ENCODE results near the gene CEP135. TPM values are rescaled to one million over a fixed set of nuclear protein-coding genes. Genes with fewer than 3 reads are reported as not detected.

CEP135 gene
- total and polyA plus RNA-seq, 2 donors (not counting 3 experiments of a cell fraction or from before 2014, with no cell fraction given) = 2.8 to 15.3 TPM

DNA sequence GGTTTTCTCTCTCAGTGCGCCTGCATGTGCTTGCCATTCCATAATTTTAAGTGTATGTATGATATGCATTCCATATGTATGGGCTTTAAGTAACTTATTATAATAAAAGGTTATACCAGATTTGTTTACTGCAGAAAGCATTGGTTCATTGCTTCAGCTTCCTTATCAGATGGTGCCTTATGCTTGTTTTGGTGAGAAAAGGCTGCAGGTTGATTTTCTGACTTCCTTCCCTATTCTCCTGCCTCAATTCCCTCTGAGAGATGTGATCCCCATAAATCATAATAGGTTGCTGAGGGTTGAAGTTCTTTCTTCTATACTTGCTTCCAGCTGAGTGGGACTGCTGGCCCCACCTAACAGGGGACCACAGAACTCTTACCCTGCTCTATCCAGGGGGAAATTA lies 10.3 kb upstream of the CEP135 start:
- no peak for TF ChIP-seq GATA2 (IDR thresholded peaks at IDR 0.05; ENCODE audit: insufficient read depth, insufficient read length, low read depth, low read length)
- no peak for TF ChIP-seq JUN (IDR thresholded peaks at IDR 0.05; ENCODE audit: borderline replicate concordance, insufficient read depth, insufficient read length, low read depth)
- TF ChIP-seq, protein P1, sequence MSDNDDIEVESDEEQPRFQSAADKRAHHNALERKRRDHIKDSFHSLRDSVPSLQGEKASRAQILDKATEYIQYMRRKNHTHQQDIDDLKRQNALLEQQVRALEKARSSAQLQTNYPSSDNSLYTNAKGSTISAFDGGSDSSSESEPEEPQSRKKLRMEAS (IDR thresholded peaks at IDR 0.05; ENCODE audit: insufficient read depth, insufficient read length) = no peak
- TF ChIP-seq EZH2 (IDR thresholded peaks at IDR 0.05; ENCODE audit: borderline replicate concordance, low read depth, low read length, severe bottlenecking) = no peak
- no peak for TF ChIP-seq FOS (IDR thresholded peaks at IDR 0.05; ENCODE audit: borderline replicate concordance, insufficient read depth, low read length)
- TF ChIP-seq, protein P2, sequence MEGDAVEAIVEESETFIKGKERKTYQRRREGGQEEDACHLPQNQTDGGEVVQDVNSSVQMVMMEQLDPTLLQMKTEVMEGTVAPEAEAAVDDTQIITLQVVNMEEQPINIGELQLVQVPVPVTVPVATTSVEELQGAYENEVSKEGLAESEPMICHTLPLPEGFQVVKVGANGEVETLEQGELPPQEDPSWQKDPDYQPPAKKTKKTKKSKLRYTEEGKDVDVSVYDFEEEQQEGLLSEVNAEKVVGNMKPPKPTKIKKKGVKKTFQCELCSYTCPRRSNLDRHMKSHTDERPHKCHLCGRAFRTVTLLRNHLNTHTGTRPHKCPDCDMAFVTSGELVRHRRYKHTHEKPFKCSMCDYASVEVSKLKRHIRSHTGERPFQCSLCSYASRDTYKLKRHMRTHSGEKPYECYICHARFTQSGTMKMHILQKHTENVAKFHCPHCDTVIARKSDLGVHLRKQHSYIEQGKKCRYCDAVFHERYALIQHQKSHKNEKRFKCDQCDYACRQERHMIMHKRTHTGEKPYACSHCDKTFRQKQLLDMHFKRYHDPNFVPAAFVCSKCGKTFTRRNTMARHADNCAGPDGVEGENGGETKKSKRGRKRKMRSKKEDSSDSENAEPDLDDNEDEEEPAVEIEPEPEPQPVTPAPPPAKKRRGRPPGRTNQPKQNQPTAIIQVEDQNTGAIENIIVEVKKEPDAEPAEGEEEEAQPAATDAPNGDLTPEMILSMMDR (IDR thresholded peaks at IDR 0.05; ENCODE audit: extremely low read depth in 1 of 2, insufficient read depth in 1 of 2, low read depth in 1 of 2, low read length in 2 of 2) = no peak
- no peak for TF ChIP-seq POLR2AphosphoS5 (IDR thresholded peaks at IDR 0.05; ENCODE audit: insufficient read depth, low read depth, low read length)
- Histone ChIP-seq H3K4me2 (ENCODE audit: insufficient read depth, low read length) (no peak overlapping the region), H3K9me3 (replicated peaks; ENCODE audit: control insufficient read depth, insufficient read depth, low read length) (no peaks in the 10 kb centered on the region), H3K36me3 (ENCODE audit: control insufficient read depth in 2 of 2, extremely low read depth in 1 of 2, insufficient read depth in 2 of 2, low read length in 2 of 2) (peaks cover 7 to 26% of the 10 kb centered on the region in 2 experiments), H3K9ac (replicated peaks; ENCODE audit: extremely low read depth, insufficient read depth, low read length) (no peak overlapping the region), H3K27me3 (ENCODE audit: control insufficient read depth in 2 of 2, insufficient read depth in 2 of 2, low read length in 2 of 2) (no peaks in the 10 kb centered on the region), H4K20me1 (replicated peaks; ENCODE audit: control insufficient read depth, extremely low read depth, insufficient read depth, low read length) (no peaks in the 10 kb centered on the region), H3K27ac (ENCODE audit: insufficient read depth, low read depth, low read length) (no peak overlapping the region), H3K79me2 (ENCODE audit: control insufficient read depth, insufficient read depth, low read length) (peaks cover 13% of the 10 kb centered on the region), H3K9me1 (replicated peaks; ENCODE audit: control insufficient read depth, extremely low read depth, insufficient read depth, low read length) (no peaks in the 10 kb centered on the region), H2AFZ (ENCODE audit: low read depth, low read length) (no peak overlapping the region), H3K4me3 (replicated peaks in 1 of 3; ENCODE audit: insufficient read depth in 1 of 3, low read depth in 1 of 3, low read length in 3 of 3) (no peak overlapping the region), H3K4me1 (ENCODE audit: control insufficient read depth, extremely low read depth, insufficient read depth, low read length) (no peaks in the 10 kb centered on the region)
- ChIA-PET CTCF (interaction anchor here (1.5 kb wide), 1 partner anchor 10 kb away, joined by 4 read pairs; the partner anchor contains the start of gene CEP135), POLR2A (no interaction called here)
- BruUV-seq (replicated peaks) = no TSS peak
- FAIRE-seq = no peak
- dilution Hi-C loops (cut with MboI; ENCODE audit: extremely low pct_ligation_motif_present, low sequenced_read_pairs) = no loop called here
- intact Hi-C loops (cut with micrococcal nuclease) = no loop called here
- no peak for DNase-seq (ENCODE audit: low read depth, low spot score)
